ELF-1 (cell line): ENCODE measurements around the gene SLC25A23.
A peak's percentile ranks its signal among the peaks of the same experiment; 100 is the strongest.

Experiments used
- DNase-seq: peaks from one replicate; pipeline ENCODE4 v3.0.0-alpha.2; 2016; ENCODE audit warnings: low read depth, low spot score

The SLC25A23 gene

DNA sequence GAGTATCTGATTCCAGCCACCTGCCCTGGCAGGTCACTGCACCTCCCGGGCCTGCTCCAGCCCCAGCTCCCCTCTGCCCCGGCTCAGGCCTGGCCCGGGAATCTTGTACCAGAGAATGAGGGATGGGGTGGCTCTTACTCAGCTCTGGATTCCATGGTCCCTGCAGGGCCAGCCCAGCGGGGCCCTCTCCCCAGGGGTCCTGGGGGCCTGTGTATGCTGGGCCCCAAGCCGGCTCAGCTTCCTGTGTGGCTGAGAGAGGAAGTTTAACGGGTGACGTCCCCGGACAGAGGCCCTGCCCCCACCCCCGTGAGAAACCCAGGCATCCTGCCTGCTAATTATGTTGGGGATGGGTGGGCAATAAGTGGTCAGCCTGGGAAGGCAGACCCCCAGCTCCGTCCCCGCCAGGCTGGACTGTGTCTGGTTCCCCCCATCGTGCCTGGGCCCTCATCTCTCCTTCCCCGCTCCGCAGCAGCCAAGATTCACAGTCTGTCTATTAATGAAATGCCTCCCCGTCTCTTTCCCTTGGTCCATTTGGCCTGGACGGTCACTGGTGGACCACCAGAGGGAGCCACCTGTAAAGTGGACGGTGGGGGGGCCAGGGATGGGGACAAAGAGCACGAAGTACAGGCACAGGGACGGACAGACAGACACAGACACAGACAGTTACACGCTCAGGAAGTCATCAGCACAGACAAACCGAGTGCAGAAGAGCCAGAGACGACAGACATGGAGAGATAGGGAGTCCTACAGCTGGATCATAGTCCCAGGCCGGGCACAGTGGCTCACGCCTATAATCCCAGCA lies 22.1 kb upstream of the SLC25A23 start, which contains the start of gene DENND1C:
DENND1C (minus strand) TSS at position 247 of the 802 bp plus-strand sequence; CDS start at position 155, 92 bp downstream.
- DNase-seq = peak; percentile 57

DNA sequence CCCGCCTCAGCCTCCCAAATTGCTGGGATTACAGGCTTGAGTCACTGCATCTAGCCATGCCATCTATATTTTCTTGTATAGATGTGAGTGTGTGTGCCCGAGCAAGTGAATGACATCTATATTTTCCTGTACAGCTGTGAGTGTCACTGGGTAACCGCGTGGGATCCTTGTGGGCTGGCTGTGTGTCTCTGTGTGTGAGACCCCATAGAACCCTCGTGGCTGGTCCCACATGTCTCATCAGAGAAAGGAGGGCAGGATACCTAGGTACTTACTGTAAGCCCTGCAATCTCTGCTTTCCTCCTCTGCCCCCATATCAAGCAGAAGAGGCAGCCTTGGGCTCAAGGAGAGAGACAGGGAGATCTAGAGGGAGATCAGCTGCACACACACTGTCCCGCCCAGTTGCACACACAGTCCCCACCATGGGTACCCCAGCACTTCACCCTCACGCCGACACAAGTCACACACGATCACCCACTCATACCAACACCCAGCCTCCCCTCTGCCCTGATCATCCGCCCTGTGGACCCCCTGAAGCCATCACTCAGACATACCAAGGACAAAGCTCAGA lies 21.3 kb upstream of the SLC25A23 start:
- no peak for DNase-seq

DNA sequence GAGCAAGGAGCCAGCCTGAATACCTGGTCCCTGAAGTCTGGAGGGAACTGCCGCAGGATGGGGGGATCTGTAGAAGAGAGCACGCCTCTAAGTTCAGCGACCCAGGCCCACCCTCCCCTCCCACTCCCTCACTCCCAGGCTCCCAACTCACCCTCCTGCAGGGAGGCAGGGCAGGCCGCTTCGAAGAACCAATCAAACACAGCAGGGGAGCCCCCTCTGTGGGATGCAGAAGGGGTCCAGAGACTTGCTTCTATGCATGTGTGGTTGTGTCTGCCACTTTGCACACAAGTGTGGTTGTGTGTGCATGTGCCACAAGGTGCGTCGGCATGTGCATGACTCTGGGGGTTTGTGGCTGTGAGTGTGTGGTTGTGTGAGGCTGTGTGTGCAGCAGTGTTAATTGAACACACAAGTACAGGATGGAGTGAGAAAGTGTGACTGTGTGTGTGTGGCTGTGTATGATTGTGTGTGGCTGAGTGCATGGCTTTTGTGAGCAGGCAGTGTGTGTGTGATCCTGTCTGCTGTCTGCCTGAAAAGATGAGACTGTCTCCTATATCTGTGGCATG lies 20.3 kb upstream of the SLC25A23 start:
- DNase-seq = no peak

DNA sequence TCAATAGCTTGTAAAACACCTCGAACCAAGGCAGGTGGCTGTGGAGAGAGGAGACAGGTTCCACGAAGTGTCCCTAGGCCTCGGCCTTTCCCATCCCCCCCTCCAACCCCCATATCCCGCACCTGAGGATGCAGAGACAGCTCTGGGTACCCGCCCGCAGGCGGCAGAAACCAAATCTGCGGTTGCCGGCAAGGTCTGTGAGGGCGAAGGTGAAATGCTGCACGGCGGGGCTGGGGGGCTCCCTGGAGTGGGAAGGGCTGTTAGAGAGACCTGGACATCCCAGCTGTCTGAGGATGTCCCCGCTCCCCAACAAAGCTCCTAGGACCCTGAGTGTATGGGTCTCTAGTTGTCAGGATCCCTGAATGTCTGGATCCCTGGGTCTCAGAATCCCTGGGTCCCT lies 19.2 kb upstream of the SLC25A23 start:
- DNase-seq = no peak

DNA sequence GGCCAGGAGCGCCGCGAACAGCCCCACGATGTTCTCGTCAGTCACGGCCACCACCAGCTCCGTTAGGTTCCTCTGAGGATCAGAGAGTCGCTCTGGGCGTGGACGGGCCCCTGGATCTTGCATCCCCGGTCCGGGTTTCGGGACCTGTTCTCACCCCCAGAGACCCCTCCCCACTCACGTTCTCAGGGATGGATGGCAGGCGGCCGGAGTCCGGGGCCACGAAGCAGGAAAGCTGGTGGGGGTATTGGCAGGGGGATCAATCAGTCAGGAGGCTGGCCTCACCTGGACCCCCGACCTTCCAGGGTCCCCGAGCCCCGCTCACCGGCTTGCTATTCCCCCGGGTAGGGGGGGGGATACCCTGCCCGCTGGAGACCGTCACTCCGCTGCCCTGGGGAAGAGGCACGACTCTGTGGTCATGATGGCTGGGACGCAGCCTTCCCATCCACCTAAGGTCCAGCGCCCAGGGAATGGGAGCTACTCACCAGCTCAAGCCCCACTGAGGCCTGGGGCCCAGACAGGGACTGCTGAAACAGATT lies 17.4 kb upstream of the SLC25A23 start:
- DNase-seq = no peak

DNA sequence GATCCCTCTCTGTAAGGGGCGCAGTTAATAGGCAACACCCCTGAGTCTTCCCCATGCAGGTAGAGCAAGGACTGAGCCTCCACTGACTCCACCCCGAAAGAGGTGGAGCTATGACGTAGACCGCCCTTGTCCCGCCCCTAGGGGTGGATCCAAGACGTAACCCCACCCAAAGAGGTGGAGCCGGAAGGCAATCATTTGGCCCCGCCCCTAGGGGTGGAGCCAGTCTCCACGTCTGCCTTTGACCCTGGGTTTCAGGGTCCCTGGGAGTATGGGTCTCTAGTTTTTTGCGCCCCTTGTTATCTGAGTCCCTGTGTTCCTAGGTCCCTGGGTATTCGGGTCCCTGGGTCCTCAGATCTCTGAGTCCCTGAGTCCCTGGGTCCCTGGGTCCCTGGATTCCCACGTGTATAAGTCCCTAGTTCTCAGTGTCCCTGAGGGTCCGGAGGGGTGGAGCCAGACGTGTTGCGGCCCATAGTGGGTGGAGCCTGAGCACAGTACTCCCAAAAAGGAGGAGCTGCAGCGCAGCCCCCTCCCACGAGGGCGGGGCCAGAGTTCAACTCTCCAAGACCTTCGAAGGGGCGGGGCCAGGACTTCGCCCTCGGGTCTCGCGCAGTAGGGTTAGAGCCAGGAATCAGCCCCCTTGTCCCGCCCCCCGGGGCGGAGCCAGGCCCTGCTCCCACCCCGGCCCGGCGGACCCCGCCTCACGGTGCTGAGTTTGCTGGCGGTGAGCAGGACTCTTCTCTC lies 16.7 kb upstream of the SLC25A23 start:
- DNase-seq = peak; percentile 99

DNA sequence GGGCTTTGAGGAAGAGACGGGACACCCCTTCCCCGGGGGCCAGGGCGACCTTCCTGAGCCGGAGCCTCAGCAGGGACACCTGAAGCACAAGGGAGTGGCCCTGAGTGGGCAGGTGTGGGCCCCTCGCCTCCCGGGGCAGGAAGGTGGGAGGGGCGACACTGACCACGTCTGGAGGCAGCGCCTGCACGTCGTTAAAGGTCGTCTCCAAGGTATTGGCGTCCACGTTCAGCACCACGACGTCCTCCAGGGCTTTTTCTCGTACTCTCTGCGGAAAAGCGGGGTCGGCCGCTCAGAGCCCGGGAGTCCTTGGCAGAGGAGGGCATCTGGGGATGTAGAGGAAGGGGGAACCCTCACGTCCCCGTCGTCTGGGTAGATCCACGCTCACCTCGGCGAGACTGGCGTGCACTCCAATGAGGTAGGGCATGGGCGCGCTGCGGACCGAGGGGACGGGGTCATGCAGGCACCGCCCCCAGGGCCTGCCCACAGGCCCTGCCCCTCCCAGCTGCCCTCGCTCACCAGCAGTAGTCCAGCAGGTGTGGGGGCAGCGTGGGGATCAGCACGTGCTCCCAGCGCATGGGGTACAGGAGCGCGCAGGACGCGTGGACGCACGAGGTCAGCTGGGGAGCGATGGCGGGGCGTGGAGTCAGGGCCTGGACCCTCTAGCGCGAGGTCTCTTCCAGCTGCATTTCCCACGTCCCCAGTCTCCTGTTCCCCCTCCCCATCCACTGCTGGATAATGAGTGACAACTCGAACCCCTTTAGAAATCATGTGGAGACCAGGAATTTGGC lies 15.9 kb upstream of the SLC25A23 start:
- peak; percentile 43 for DNase-seq

DNA sequence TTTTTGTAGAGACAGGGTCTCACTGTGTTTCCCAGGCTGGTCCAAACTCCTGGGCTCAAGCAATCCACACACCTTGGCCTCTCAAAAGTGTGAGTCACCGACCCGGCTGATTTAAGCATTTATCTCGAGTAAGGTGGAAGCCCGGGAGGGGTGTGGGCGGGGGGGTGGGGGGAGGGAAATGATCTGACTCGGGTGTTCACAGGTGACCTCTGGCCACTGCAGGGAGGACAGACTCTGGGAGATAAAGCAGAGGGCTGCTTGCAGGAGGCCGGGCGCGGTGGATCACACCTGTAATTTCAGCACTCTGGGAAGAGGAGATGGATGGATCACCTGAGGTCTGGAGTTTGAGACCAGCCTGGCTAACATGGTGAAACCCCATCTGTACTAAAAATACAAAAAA lies 14.1 kb upstream of the SLC25A23 start:
- no peak for DNase-seq

DNA sequence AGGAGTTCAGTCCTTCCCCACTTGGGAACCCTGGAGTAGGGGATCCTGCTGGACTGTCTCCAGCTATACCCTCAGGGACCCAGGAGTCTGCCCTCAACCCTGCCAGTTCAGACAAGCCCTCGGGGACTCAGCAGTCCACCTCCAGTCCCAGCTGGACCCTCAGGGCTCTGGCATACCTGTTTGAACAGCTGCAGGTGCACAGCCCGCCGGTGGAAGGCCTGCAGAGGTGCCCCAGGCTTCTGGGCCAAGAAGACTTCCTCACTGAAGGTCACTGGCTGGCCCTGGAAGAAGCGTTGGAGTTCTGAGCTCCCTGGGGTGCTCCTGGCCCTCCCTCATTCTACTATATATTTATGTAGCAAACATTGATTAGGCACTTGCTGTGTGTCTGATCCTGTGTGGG lies 13.1 kb upstream of the SLC25A23 start:
- peak; percentile 35 for DNase-seq

DNA sequence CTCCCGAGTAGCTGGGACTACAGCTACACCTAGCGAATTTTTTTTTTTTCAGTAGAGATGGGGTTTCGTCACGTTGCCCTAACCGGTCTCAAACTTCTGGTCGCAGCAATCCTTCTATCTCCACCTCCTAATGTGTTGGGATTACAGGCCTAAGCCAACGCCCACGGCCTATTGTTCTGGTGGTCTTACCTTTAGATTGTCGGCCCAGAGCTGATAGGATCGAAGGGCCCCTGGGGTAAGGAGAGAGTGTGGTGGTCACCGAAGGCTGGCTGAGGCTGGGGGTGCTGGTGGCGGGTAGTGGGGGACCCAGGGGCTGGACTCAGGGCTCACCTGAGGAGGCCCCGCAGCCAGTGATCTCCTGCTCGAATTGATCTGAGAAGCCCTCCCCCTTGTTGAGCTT lies 11.5 kb upstream of the SLC25A23 start:
- DNase-seq = no peak

DNA sequence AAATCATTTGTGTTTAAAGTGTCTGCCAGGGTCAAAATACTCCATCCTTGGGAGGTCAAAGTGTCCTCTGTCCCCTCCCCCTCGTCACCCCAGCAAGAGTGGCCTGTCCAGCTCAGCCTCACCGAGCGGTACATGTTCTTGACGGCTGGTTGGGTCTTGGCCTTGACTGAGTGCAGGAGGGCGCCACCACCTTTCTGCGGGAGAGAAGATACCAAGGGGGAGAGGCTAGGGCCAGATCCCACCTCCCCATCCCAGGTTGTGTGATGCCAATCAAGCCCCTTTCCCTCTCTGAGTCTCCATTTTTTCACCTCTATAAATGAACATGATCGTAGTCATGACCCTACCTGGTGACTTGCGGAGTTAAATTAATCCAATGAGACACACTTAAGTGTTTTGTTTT lies 10.6 kb upstream of the SLC25A23 start:
- DNase-seq = no peak

DNA sequence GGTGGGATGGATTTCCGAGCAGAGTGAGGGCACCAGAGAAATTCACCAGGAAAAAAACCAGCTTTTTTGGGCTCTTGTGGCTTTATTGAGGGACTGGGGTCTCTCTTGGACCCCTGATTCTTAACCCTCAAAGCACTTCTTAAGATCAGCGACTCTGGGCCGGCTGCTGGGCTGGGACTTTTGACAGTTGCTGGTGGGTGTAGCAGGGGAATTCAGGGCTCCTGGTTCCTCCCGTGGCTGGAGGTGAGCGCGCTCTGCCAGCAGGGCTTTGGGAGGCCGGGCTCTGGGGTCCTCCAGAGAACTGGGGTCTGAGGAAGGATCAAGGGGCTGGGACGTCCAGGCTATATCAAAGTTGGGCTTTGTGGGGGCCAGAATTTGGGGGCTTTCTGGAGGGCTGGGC lies 7.8 kb upstream of the SLC25A23 start:
- no peak for DNase-seq

DNA sequence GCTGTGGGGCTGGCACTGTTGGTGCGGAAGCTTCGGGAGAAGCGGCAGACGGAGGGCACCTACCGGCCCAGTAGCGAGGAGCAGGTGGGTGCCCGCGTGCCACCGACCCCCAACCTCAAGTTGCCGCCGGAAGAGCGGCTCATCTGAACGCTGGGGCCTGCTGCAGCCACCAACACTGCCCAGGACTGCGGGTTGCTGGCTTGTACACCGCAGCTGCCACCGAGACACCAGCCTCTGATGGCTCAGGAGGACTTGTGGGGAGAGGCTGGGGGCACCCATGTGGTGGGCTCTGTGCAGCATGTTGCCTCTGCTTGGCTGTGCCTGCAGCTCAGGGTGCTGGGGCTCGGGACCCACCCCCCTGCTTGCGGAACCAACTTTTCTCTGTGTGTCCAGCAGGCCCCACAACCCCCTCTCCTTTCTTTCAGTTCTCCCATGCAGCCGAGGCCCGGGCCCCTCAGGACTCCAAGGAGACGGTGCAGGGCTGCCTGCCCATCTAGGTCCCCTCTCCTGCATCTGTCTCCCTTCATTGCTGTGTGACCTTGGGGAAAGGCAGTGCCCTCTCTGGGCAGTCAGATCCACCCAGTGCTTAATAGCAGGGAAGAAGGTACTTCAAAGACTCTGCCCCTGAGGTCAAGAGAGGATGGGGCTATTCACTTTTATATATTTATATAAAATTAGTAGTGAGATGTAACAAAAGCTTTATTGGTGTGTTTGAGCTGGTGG lies 7.1 kb upstream of the SLC25A23 start:
- DNase-seq = no peak

DNA sequence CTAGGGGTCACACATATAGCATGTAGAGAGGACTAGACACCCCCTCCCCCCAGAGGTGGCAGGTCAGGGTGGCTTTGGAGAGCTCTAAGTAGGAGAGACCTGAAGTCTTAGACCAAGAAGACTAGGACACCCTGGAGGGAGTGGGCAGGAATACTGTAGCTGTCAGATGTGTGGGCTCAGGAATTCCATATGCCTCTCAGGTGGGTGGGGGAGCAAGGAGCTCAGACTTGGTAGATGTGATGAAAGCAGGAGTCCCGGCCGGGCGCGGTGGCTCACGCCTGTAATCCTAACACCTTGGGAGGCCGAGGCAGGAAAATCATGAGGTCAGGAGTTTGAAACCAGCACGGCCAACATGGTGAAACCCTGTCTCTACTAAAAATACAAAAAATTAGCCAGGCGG lies 6.1 kb upstream of the SLC25A23 start:
- DNase-seq = no peak

DNA sequence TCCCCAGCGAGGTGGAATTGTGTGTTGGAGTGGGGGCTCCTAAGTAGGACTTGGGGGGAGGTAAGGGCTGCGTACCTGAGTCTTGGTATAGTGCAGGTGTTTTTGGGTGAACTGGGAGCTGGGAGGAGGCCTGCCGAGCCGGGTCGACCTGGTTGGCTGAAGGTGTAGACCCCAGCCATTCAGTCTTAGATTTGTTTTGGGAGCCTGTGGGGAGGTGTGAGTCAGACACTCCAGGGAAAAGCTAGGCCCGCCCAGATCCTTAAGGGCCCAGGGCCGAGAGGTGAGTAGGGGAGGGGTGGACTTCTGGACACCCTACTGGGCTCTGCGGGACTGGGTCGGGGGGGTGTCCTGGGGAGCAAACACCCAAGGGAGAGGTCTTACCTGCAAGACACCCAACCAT lies 5.4 kb upstream of the SLC25A23 start:
- DNase-seq = no peak

DNA sequence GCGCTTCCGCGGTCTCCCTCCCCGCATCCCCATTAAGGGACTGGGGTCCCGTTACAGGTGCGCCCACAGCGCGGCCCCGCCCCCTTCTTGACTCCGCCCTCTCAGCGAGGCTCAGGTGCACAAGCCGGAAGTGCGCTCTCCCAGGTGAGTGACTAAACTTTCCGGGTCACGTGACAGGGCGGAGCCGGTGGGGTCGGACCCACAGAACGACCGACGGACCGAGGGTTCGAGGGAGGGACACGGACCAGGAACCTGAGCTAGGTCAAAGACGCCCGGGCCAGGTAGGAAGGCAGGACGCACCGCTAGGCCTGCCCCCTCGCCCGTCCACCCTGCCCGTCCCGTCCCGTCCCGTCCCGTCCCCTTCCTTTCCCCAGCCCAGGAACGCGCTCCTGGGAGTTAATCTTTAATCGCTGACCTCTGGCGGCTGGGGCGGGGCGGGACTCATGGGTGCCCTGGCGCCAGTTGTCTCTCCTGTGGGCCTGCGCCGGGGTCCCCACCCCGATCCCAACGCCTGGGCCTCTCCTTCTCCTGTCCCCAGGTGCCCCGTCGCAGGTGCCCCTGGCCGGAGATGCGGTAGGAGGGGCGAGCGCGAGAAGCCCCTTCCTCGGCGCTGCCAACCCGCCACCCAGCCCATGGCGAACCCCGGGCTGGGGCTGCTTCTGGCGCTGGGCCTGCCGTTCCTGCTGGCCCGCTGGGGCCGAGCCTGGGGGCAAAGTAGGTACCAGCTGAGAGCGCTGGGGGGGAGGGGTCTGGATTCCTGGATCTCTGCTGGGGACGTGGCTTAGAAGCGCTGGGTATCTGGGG lies 4.7 kb upstream of the SLC25A23 start, which contains the start of gene CRB3:
CRB3 (plus strand) TSS at position 202 of the 804 bp plus-strand sequence; CDS start at position 633, 431 bp downstream.
- DNase-seq = peak; percentile 85

DNA sequence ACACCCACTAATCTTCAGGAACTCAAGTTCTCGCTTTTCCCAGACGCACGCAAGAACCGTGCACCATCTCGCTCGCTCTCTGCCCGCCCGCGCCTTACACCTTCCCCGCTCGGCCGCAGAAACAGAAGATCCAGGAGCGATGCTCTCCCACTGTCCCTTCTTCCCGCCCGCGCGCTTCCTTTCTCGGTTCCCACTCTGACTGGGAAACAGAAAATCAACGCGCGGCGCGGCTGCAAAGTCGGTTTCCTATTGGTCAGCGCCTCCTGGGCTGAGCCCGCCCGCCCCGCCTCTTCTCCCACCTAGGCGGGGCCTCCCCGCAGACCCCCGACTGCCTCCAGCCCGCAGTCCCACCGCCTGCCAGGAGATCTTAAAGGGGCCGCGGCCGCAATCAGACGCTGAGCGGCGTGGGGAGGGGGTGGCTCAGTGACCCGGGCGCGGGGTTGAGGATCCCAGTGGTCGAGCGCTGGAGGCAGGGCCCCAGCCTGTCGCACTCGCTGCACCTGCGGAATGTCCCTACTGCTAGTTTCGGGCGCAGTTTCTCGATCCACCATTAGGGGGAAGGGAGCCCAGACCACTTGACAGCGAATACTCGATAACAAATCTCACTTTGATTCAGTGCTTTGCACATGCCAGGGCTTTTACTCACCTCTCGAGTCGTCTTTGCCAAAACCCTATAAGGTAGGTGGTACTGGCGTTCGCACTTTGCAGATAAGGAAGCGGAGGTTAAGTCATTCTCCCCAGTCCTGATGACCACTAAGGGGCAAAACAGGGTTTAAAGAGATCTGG lies 700 bp upstream of the SLC25A23 start:
- DNase-seq = peak; percentile 98

DNA sequence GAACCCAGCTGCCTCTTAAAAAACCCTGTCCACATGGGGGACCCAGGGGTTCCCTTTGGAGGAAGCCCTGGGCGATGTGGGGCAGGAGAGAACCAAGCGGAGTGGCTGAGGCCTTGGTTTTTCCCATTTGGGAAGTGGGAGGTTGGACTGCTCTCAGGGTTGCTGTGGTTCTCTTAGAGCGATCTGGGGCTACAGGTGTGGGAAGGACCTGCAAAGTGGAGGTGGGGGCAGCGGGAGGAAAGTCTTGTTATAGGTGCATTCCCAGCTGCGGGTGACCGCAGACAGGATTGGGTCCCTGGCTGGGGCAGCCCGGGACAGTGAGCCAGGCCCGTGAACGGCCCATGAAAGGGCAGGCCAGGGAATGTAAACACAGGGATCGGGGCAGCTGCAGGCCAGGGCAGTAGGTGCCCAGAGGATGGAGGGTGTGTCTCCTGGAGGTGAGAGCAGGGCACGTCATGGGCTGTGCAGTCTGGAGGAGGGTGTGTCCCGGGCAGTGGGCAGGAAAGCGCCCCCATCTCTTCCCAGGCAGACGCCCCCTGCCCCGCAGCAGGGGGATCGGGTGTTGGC lies 814 bp downstream of the SLC25A23 start:
- peak; percentile 18 for DNase-seq
